SK-N-SH (cell line): ENCODE measurements around the gene CAPN5.

Experiments
- FOXJ3 ChIP-seq: sonication (generic); formaldehyde crosslinking; IDR thresholded peaks from 2 replicates; pipeline ENCODE4 v1.5.1; 2020; ENCODE audit warnings: mild to moderate bottlenecking, missing genetic modification reagents
- TF ChIP-seq, protein P1 (sequence below): fragments of 200-600 bp; sonication (generic); IDR thresholded peaks from 2 replicates; pipeline ENCODE4 v1.6.1; 2017; ENCODE audit warnings: antibody characterized with exemption, mild to moderate bottlenecking, moderate library complexity

DNA sequence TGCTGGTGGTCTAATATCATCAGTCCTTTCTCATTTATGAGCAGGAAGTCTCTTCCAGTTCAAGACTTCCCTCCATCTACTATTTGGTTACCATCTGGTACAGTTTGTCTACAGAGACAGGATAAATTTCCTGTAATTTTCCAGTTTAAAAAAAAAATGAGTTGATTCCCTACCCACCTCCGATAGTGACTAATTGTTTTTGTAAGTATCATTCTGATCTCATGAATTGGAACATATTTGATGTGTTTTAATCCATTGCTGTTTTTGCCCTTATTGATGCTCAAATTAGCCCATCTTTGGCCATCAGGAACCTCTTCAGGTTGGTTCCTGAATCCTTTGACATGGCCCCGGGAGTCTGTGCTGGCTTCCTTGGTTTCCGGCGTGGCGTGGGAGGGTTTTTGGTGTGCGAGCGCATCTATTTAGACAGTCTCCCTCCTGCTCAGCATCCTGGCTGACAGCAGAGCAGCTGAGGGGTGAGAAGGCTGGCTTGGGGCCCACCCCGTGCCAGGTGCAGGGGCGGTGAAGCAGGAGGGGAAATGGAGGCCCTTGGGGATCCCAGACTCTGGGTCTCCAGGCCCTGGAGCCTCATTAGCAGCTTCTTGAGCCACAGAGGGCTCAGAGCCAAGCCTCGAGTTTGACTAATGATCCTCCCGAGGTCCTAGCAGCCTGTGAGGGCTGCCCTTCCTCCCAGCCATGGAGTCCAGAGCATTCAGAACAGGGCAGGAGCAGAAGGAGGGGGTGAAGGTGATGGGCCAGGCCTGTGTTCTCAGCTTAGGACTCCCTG is 42.7 kb downstream of the CAPN5 start:
- TF ChIP-seq, protein P1, sequence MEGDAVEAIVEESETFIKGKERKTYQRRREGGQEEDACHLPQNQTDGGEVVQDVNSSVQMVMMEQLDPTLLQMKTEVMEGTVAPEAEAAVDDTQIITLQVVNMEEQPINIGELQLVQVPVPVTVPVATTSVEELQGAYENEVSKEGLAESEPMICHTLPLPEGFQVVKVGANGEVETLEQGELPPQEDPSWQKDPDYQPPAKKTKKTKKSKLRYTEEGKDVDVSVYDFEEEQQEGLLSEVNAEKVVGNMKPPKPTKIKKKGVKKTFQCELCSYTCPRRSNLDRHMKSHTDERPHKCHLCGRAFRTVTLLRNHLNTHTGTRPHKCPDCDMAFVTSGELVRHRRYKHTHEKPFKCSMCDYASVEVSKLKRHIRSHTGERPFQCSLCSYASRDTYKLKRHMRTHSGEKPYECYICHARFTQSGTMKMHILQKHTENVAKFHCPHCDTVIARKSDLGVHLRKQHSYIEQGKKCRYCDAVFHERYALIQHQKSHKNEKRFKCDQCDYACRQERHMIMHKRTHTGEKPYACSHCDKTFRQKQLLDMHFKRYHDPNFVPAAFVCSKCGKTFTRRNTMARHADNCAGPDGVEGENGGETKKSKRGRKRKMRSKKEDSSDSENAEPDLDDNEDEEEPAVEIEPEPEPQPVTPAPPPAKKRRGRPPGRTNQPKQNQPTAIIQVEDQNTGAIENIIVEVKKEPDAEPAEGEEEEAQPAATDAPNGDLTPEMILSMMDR, result no peak
- no peak for TF ChIP-seq FOXJ3 (CRISPR knock-in tag)
